CD8-positive, alpha-beta memory T cell (primary cell): ENCODE measurements around the gene SH3BP2. TPM values are rescaled to one million over a fixed set of nuclear protein-coding genes. Genes with fewer than 3 reads are reported as not detected.
"Not testable (repeated sequence)": the region's sequence is repeated elsewhere in the genome, so short reads cannot be mapped to it uniquely, and the experiment has no call there.

Source experiments
- CTCF ChIA-PET: fragments of 350-600 bp; sonication (Branson Sonifier 250); formaldehyde crosslinking; loops from one replicate; lab custom pipeline; 2021; ENCODE audit warnings: antibody characterized with exemption; lab: Charles Lee
- POLR2A ChIA-PET: fragments of 350-600 bp; sonication (Branson Sonifier 250); formaldehyde crosslinking; loops from one replicate; lab custom pipeline; 2021; ENCODE audit warnings: antibody characterized with exemption; lab: Charles Lee
- DNase-seq, 5 donors: peaks; one replicate each; pipeline versions ENCODE4 v3.0.0 to v3.0.0-alpha.2; 2020 to 2022; ENCODE audit warnings: mixed read lengths in 1 of 5
- H3K27ac ChIP-seq: one replicate; pipeline ENCODE4 v1.7.0; 2013; ENCODE audit warnings: low read depth, mild to moderate bottlenecking, low read length, moderate library complexity
- H3K27me3 ChIP-seq: 2 replicates; pipeline ENCODE4 v1.7.0; 2013; ENCODE audit warnings: low read length, mild to moderate bottlenecking; ENCODE audit not compliant: insufficient read depth, poor library complexity, severe bottlenecking
- H3K36me3 ChIP-seq: 2 replicates; pipeline ENCODE4 v1.7.0; 2013; ENCODE audit warnings: mild to moderate bottlenecking, low read length, moderate library complexity; ENCODE audit not compliant: insufficient read depth
- H3K4me1 ChIP-seq: 2 replicates; pipeline ENCODE4 v1.7.0; 2013; ENCODE audit warnings: mild to moderate bottlenecking, low read length, moderate library complexity; ENCODE audit not compliant: insufficient read depth
- H3K4me3 ChIP-seq: 2 replicates; pipeline ENCODE4 v1.7.0; 2013; ENCODE audit warnings: mild to moderate bottlenecking, low read length
- H3K9me3 ChIP-seq: 2 replicates; pipeline ENCODE4 v1.7.0; 2013; ENCODE audit warnings: mild to moderate bottlenecking, low read length
- H3K27ac Mint-ChIP-seq, 8 donors: one replicate each; pipeline ENCODE4 v1.8.0; 2020 to 2021; ENCODE audit warnings: mixed read lengths in 8 of 8, mild to moderate bottlenecking in 6 of 8, inconsistent platforms in 3 of 8, moderate library complexity in 3 of 8
- H3K27me3 Mint-ChIP-seq, 2 donors: one replicate each; pipeline ENCODE4 v1.8.0; 2020 to 2021; ENCODE audit warnings: mixed read lengths in 2 of 2, mild to moderate bottlenecking in 1 of 2, moderate library complexity in 1 of 2
- H3K36me3 Mint-ChIP-seq, 3 donors: one replicate each; pipeline ENCODE4 v1.8.0; 2020 to 2021; ENCODE audit warnings: mixed read lengths in 3 of 3, inconsistent platforms in 1 of 3, mild to moderate bottlenecking in 1 of 3
- H3K4me1 Mint-ChIP-seq, 3 donors: one replicate each; pipeline ENCODE4 v1.8.0; 2020 to 2021; ENCODE audit warnings: mixed read lengths in 3 of 3, inconsistent platforms in 1 of 3, mild to moderate bottlenecking in 1 of 3
- H3K4me3 Mint-ChIP-seq, 7 donors: one replicate each; pipeline ENCODE4 v1.8.0; 2020 to 2021; ENCODE audit warnings: mixed read lengths in 7 of 7, mild to moderate bottlenecking in 6 of 7, moderate library complexity in 4 of 7, inconsistent platforms in 2 of 7
- H3K9me3 Mint-ChIP-seq, 5 donors: one replicate each; pipeline ENCODE4 v1.8.0; 2020 to 2022; ENCODE audit warnings: mixed read lengths in 5 of 5, mild to moderate bottlenecking in 3 of 5, moderate library complexity in 2 of 5, inconsistent platforms in 1 of 5
- polyA plus RNA-seq: library from polyadenylated mRNA; unstranded; fragments of 300-500 nt; fragmentation: Illumina TruSeq; gene quantifications from one replicate; pipeline ENCODE4 v1.2.3, GENCODE V29; 2021
- total RNA-seq, 2 experiments: library from RNA; stranded (reverse); gene quantifications; one replicate each; pipeline ENCODE4 v1.2.3, GENCODE V29; 2021

Gene SH3BP2
- total and polyA plus RNA-seq, 3 experiments from 2014 or later, result 35.7 to 75.4 (median 68.8) TPM

- H3K9me3 Mint-ChIP-seq, result no peaks in the 10 kb centered on the region
- peak overlapping the region in 2 of 8 donors; percentile 17 to 51 for H3K27ac Mint-ChIP-seq
- H3K27ac ChIP-seq, result no peak overlapping the region
- CTCF ChIA-PET, result no interaction called here
- no peak for DNase-seq
- no peaks in the 10 kb centered on the region for H3K36me3 Mint-ChIP-seq
- H3K4me3 Mint-ChIP-seq, result no peak overlapping the region
- peaks cover 0 to 2% of the 10 kb centered on the region in 2 donors for H3K27me3 Mint-ChIP-seq
- H3K4me3 ChIP-seq, result no peak overlapping the region
- peaks cover 9% of the 10 kb centered on the region for H3K4me1 ChIP-seq
- POLR2A ChIA-PET, result interaction anchor here (0.5 kb wide), 1 partner anchor 14 kb away, joined by 3 read pairs; no protein-coding TSS in a partner anchor
- H3K4me1 Mint-ChIP-seq, result peaks cover 10 to 24% (median 12%) of the 10 kb centered on the region in 3 donors
- no peaks in the 10 kb centered on the region for H3K36me3 ChIP-seq
- no peaks in the 10 kb centered on the region for H3K9me3 ChIP-seq
- H3K27me3 ChIP-seq, result no peaks in the 10 kb centered on the region
Measured at GRCh38 chr4:2767046-2767704, 25.7 kb upstream of the SH3BP2 start.

- CTCF ChIA-PET, result no interaction called here
- Histone ChIP-seq H3K27ac (no peak overlapping the region), H3K27me3 (no peaks in the 10 kb centered on the region), H3K9me3 (no peaks in the 10 kb centered on the region), H3K4me1 (peaks cover 9% of the 10 kb centered on the region), H3K36me3 (no peaks in the 10 kb centered on the region), H3K4me3 (no peak overlapping the region)
- Mint-ChIP-seq H3K4me3 (no peak overlapping the region), H3K4me1 (peaks cover 10 to 24% (median 12%) of the 10 kb centered on the region in 3 donors), H3K27ac (no peak overlapping the region), H3K36me3 (no peaks in the 10 kb centered on the region), H3K9me3 (no peaks in the 10 kb centered on the region), H3K27me3 (peaks cover 0 to 2% of the 10 kb centered on the region in 2 donors)
- no peak for DNase-seq
- POLR2A ChIA-PET, result no interaction called here
Measured at GRCh38 chr4:2767705-2768074, 25.2 kb upstream of the SH3BP2 start.

- H3K9me3 ChIP-seq, result no peaks in the 10 kb centered on the region
- H3K4me3 ChIP-seq, result no peak overlapping the region
- no peak overlapping the region for H3K4me3 Mint-ChIP-seq
- POLR2A ChIA-PET, result no interaction called here
- peaks cover 10 to 24% (median 12%) of the 10 kb centered on the region in 3 donors for H3K4me1 Mint-ChIP-seq
- H3K36me3 ChIP-seq, result no peaks in the 10 kb centered on the region
- no peaks in the 10 kb centered on the region for H3K9me3 Mint-ChIP-seq
- no peaks in the 10 kb centered on the region for H3K36me3 Mint-ChIP-seq
- CTCF ChIA-PET, result no interaction called here
- no peaks in the 10 kb centered on the region for H3K27me3 ChIP-seq
- H3K27ac ChIP-seq, result no peak overlapping the region
- no peak overlapping the region for H3K27ac Mint-ChIP-seq
- H3K4me1 ChIP-seq, result peaks cover 9% of the 10 kb centered on the region
- no peak for DNase-seq
- H3K27me3 Mint-ChIP-seq, result peaks cover 0 to 2% of the 10 kb centered on the region in 2 donors
Measured at GRCh38 chr4:2768124-2768523, 24.8 kb upstream of the SH3BP2 start.

- peaks cover 10 to 21% (median 12%) of the 10 kb centered on the region in 3 donors for H3K4me1 Mint-ChIP-seq
- H3K36me3 Mint-ChIP-seq, result no peaks in the 10 kb centered on the region
- Histone ChIP-seq H3K9me3 (no peaks in the 10 kb centered on the region), H3K27me3 (no peaks in the 10 kb centered on the region), H3K27ac (no peak overlapping the region), H3K4me3 (no peak overlapping the region), H3K4me1 (peaks cover 9% of the 10 kb centered on the region), H3K36me3 (no peaks in the 10 kb centered on the region)
- CTCF ChIA-PET, result no interaction called here
- no peaks in the 10 kb centered on the region for H3K9me3 Mint-ChIP-seq
- POLR2A ChIA-PET, result no interaction called here
- no peak for DNase-seq
- peaks cover 0 to 2% of the 10 kb centered on the region in 2 donors for H3K27me3 Mint-ChIP-seq
- H3K4me3 Mint-ChIP-seq, result no peak overlapping the region
- H3K27ac Mint-ChIP-seq, result no peak overlapping the region
Measured at GRCh38 chr4:2768921-2769336, 24.0 kb upstream of the SH3BP2 start.

- H3K9me3 Mint-ChIP-seq, result no peaks in the 10 kb centered on the region
- H3K4me1 Mint-ChIP-seq, result peaks cover 8 to 15% (median 12%) of the 10 kb centered on the region in 3 donors
- H3K36me3 ChIP-seq, result no peaks in the 10 kb centered on the region
- H3K27me3 ChIP-seq, result no peaks in the 10 kb centered on the region
- no peak for DNase-seq
- no peak overlapping the region for H3K4me3 Mint-ChIP-seq
- peak overlapping the region in 4 of 8 donors; percentile 2 to 85 (median 46) for H3K27ac Mint-ChIP-seq
- ChIA-PET CTCF (interaction anchor here (0.9 to 1.4 kb wide), 4 partner anchors 11 to 183 kb away, joined by 3 read pairs; no protein-coding TSS in a partner anchor), POLR2A (interaction anchor here (0.6 kb wide), 1 partner anchor 73 kb away, joined by 3 read pairs; no protein-coding TSS in a partner anchor)
- H3K27me3 Mint-ChIP-seq, result no peaks in the 10 kb centered on the region
- H3K9me3 ChIP-seq, result no peaks in the 10 kb centered on the region
- no peaks in the 10 kb centered on the region for H3K36me3 Mint-ChIP-seq
- H3K4me3 ChIP-seq, result no peak overlapping the region
- H3K4me1 ChIP-seq, result peaks cover 9% of the 10 kb centered on the region
- no peak overlapping the region for H3K27ac ChIP-seq
Measured at GRCh38 chr4:2771264-2771663, 21.6 kb upstream of the SH3BP2 start.

- H3K4me1 ChIP-seq, result not testable (repeated sequence)
Measured at GRCh38 chr4:2780643-2781042, 12.2 kb upstream of the SH3BP2 start.

GRCh38 chr4:2781911-2782310 is 11.0 kb upstream of the SH3BP2 start:
- no peaks in the 10 kb centered on the region for H3K9me3 ChIP-seq
- CTCF ChIA-PET, result interaction anchor here (1.2 kb wide), 1 partner anchor 18 kb away, joined by 3 read pairs; no protein-coding TSS in a partner anchor
- peak overlapping the region in 1 of 8 donors; percentile 62 for H3K27ac Mint-ChIP-seq
- H3K4me3 Mint-ChIP-seq, result no peak overlapping the region
- POLR2A ChIA-PET, result interaction anchor here (0.7 kb wide), 1 partner anchor 24 kb away, joined by 3 read pairs; no protein-coding TSS in a partner anchor
- H3K27me3 ChIP-seq, result no peaks in the 10 kb centered on the region
- DNase-seq, result no peak
- H3K4me1 ChIP-seq, result peaks cover 18% of the 10 kb centered on the region
- H3K9me3 Mint-ChIP-seq, result peaks cover 7 to 13% (median 9%) of the 10 kb centered on the region in 5 donors
- no peaks in the 10 kb centered on the region for H3K36me3 ChIP-seq
- H3K4me1 Mint-ChIP-seq, result peaks cover 9 to 21% (median 18%) of the 10 kb centered on the region in 3 donors
- no peaks in the 10 kb centered on the region for H3K27me3 Mint-ChIP-seq
- no peak overlapping the region for H3K4me3 ChIP-seq
- no peak overlapping the region for H3K27ac ChIP-seq
- H3K36me3 Mint-ChIP-seq, result peaks cover 0 to 11% (median 0%) of the 10 kb centered on the region in 3 donors

More at GRCh38 chr4:2780643-2781042, 12.2 kb upstream of the SH3BP2 start:
- H3K4me3 ChIP-seq, H3K27me3 Mint-ChIP-seq, H3K27ac ChIP-seq, H3K27ac Mint-ChIP-seq, H3K4me1 Mint-ChIP-seq, H3K27me3 ChIP-seq, H3K4me3 Mint-ChIP-seq, H3K9me3 ChIP-seq, DNase-seq, H3K36me3 ChIP-seq: not testable (repeated sequence)
- ChIA-PET CTCF (interaction anchor here (1.6 kb wide), 1 partner anchor 16 kb away, joined by 6 read pairs; no protein-coding TSS in a partner anchor), POLR2A (interaction anchor here (0.6 to 1.0 kb wide), 2 partner anchors 12 to 14 kb away, joined by 3 read pairs; partner anchors contain the start of gene SH3BP2)
- Mint-ChIP-seq H3K9me3 (peaks cover 7 to 13% (median 9%) of the 10 kb centered on the region in 5 donors), H3K36me3 (peaks cover 0 to 11% (median 0%) of the 10 kb centered on the region in 3 donors)

- no peaks in the 10 kb centered on the region for H3K27me3 Mint-ChIP-seq
- H3K27me3 ChIP-seq, result no peaks in the 10 kb centered on the region
- peaks cover 7 to 13% (median 9%) of the 10 kb centered on the region in 5 donors for H3K9me3 Mint-ChIP-seq
- H3K4me3 ChIP-seq, result no peak overlapping the region
- no peak overlapping the region for H3K27ac ChIP-seq
- peaks cover 36% of the 10 kb centered on the region for H3K4me1 ChIP-seq
- CTCF ChIA-PET, result interaction anchor here (1.5 kb wide), 1 partner anchor 20 kb away, joined by 3 read pairs; no protein-coding TSS in a partner anchor
- no peaks in the 10 kb centered on the region for H3K9me3 ChIP-seq
- peaks cover 21 to 40% (median 33%) of the 10 kb centered on the region in 3 donors for H3K4me1 Mint-ChIP-seq
- no peaks in the 10 kb centered on the region for H3K36me3 ChIP-seq
- H3K36me3 Mint-ChIP-seq, result peaks cover 0 to 11% (median 0%) of the 10 kb centered on the region in 3 donors
- POLR2A ChIA-PET, result interaction anchor here (1.3 kb wide), 1 partner anchor 14 kb away, joined by 3 read pairs; no protein-coding TSS in a partner anchor
- no peak overlapping the region for H3K4me3 Mint-ChIP-seq
- H3K27ac Mint-ChIP-seq, result peak overlapping the region in 5 of 8 donors; percentile 22 to 77 (median 61)
- no peak for DNase-seq
Measured at GRCh38 chr4:2783790-2784189, 9.1 kb upstream of the SH3BP2 start.
